Medulla oblongata (tissue), 1 donor: Measurements from ENCODE around the gene BCORL1.

Experiments used
- DNase-seq: peaks from one replicate; pipeline ENCODE4 v3.0.0-alpha.2; 2015; ENCODE audit errors: extremely low spot score

Gene BCORL1

GRCh38 chrX:130091980-130092522 is 109.6 kb downstream of the BCORL1 start:
- no peak for DNase-seq

- DNase-seq: no peak
These were observed 110.8 kb downstream of the BCORL1 start for GRCh38 chrX:130093271-130093670.

- no peak for DNase-seq
These were observed 112.3 kb downstream of the BCORL1 start for GRCh38 chrX:130094696-130095095.

DNA sequence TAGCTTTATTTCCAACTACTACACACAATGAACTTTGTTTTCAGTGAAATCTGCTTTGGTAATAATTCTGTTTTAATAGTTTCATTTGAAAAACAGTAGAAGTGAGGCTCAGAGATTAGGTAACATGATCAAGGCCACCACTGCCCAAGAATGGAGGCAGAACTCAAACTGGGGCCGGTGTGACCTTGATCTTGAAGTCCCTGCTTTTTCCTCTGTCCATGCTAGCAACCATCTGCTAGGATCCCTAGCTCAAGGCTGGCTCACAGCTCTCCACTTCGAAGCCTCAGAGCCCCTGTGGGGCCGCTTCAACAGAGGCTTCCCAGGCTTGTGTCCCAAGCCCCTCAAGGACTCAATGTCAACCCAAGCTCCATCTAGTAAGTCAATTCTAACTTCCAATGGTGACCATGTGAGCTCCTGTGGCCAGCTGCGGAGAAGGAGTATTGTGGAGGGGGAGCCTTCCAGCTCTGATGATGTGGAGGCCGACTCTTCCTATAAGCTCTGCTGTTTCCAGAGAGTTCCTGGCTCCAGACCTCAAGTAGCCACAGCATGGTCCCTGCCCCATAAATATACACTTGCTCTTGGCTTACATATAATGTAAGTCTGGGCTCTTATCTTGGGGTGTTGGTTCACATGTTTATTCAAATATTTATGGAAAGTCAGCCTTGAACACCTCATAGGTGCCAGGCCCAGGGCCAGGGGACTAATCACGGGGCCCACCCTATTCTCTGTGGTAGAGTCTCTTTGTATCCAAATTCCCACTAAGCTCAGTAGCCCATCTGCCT is 113.0 kb downstream of the BCORL1 start:
- no peak for DNase-seq

DNA sequence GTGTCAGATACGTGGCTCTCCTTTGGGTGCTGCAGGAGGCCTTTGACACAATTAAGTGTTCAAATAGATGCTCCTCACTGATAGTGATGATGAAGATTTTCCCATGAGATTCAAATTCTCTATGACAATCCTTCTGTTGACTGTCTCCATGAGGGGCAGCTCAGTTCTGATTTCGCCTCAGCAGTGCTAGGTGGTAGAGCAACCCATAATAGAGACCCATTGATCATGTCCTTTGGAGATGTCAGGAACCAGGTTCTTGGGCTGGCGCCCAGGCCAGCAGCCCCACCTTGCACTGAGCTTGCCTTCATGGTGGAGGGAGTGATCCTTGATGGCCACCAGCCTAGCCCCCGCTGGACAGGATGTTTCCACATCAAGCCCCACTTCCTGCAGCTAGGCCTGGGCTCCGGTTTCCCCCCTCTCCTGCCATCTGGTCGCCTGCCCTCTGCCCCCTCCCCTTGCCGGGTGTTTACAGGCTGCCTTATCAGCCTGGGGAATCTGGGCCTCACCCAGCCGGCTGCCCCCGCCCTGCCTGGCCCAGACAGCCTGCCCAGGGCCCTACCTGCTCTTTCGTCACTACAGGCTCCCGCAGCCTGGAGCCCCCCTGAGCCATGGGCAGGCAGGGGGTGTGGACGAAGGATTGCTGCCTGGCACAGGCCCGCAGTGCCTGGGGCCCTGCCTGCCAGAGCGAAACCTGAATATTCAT is 115.2 kb downstream of the BCORL1 start:
- DNase-seq: no peak

DNA sequence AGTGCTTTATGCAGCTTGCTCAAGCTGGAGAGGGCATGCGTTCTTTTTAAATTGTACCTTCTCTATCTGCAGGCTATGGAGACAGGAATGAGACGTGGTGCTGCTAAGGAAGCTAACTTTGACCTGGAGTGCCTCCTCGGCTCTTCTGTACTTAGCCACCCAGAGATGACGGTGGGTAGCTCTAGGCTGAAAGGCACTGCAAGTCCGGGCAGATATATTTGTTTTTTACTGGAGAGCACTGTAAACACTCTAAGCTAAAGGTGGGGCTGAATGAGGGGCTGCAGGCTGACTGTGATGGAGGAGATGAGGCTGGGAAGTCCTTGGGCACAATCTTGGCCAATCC is 115.7 kb downstream of the BCORL1 start:
- no peak for DNase-seq

DNA sequence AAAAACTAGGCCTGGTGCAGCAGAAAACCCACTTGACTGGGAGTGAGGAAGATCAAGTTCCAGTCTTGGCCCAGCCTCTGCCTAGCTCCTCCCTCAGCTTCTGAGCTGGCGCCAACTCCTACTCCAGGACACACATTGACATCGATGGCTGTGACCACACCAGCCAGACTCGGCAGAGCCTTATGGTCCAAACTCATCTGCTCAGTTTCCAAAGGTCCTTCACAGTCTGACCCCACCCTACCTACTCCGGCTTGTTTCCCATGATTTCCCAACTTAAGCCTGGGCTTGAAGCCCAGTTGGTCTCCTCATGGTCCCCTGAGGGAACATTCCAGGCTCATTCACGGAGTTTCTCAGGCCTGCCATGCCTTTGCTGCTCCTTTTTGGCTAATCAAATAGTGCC is 117.7 kb downstream of the BCORL1 start:
- DNase-seq: no peak

GRCh38 chrX:130103605-130104004 is 121.2 kb downstream of the BCORL1 start:
- no peak for DNase-seq

DNA sequence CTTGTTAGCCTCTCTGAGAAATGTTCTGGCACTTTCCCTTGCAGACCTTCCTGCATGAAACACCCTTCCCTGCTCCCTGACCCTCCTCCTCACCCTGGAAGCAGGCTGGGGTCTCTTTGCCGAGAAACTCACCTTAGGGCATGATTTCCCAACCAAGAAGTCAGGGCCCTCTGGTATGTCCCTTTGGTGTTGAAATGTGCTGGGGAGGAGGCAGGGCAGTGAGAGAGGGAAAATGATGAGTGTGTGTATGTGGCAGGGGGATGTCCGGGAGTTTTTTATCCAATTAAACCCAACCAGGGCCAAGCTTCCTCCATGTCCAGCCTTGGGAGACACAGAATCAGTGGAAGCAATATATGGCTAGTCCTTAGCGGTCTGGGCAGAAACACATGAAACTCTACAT is 122.8 kb downstream of the BCORL1 start:
- no peak for DNase-seq

GRCh38 chrX:130106071-130106470 is 123.6 kb downstream of the BCORL1 start:
- DNase-seq: no peak
